MM.1S (cell line): ENCODE measurements around the gene PEAK1.
A peak's percentile ranks its signal among the peaks of the same experiment; 100 is the strongest.

Source experiments
- DNase-seq: peaks from one replicate; pipeline ENCODE4 v3.0.0-alpha.2; 2015
- H2AFZ ChIP-seq: fragments of 300-600 bp; sonication (generic); 2 replicates; pipeline ENCODE4 v1.6.0; 2016; ENCODE audit warnings: antibody characterized with exemption, low read length
- H3F3A ChIP-seq: fragments of 300-600 bp; sonication (generic); 2 replicates; pipeline ENCODE4 v1.6.1; 2016; ENCODE audit warnings: mild to moderate bottlenecking, antibody characterized with exemption, low read length, moderate library complexity, mixed read lengths; ENCODE audit not compliant: insufficient read depth
- H3K27ac ChIP-seq: fragments of 300-600 bp; sonication (generic); 2 replicates; pipeline ENCODE4 v1.5.1; 2016; ENCODE audit warnings: mild to moderate bottlenecking, low read length
- H3K27me3 ChIP-seq: fragments of 300-600 bp; sonication (generic); replicated peaks from 2 replicates; pipeline ENCODE4 v1.6.0; 2016; ENCODE audit warnings: low read length; ENCODE audit not compliant: insufficient read depth
- H3K36me3 ChIP-seq: fragments of 300-600 bp; sonication (generic); replicated peaks from 2 replicates; pipeline ENCODE4 v1.6.1; 2016; ENCODE audit warnings: mild to moderate bottlenecking, low read length, mixed read lengths; ENCODE audit not compliant: insufficient read depth
- H3K4me1 ChIP-seq: fragments of 300-600 bp; sonication (generic); 2 replicates; pipeline ENCODE4 v1.6.1; 2016; ENCODE audit warnings: low read length, mixed read lengths
- H3K4me2 ChIP-seq: fragments of 300-600 bp; sonication (generic); 2 replicates; pipeline ENCODE4 v1.6.0; 2016; ENCODE audit warnings: low read depth, low read length
- H3K4me3 ChIP-seq: fragments of 300-600 bp; sonication (generic); 2 replicates; pipeline ENCODE4 v1.5.1; 2016; ENCODE audit warnings: low read length, mixed read lengths
- H3K79me2 ChIP-seq: fragments of 300-600 bp; sonication (generic); 2 replicates; pipeline ENCODE4 v1.6.1; 2016; ENCODE audit warnings: mixed run types, low read length, mixed read lengths
- H3K9ac ChIP-seq: fragments of 300-600 bp; sonication (generic); 2 replicates; pipeline ENCODE4 v1.6.1; 2016; ENCODE audit warnings: low read length, mixed read lengths
- H3K9me2 ChIP-seq: fragments of 300-600 bp; sonication (generic); replicated peaks from 2 replicates; pipeline ENCODE4 v1.6.1; 2016; ENCODE audit warnings: mild to moderate bottlenecking, low read length, mixed read lengths; ENCODE audit not compliant: insufficient read depth
- H3K9me3 ChIP-seq: fragments of 300-600 bp; sonication (generic); replicated peaks from 2 replicates; pipeline ENCODE4 v1.6.1; 2016; ENCODE audit warnings: mild to moderate bottlenecking, low read length, mixed read lengths; ENCODE audit not compliant: insufficient read depth
- H4K20me1 ChIP-seq: fragments of 300-600 bp; sonication (generic); 2 replicates; pipeline ENCODE4 v1.6.1; 2016; ENCODE audit warnings: mild to moderate bottlenecking, low read length, moderate library complexity, mixed read lengths; ENCODE audit not compliant: insufficient read depth
- EZH2 ChIP-seq: fragments of 300-600 bp; sonication (generic); optimal IDR thresholded peaks from 2 replicates; pipeline ENCODE3; 2017; ENCODE audit warnings: low read depth, mild to moderate bottlenecking, antibody characterized with exemption, low read length, mixed read lengths
- EZH2phosphoT487 ChIP-seq: fragments of 300-600 bp; sonication (generic); IDR thresholded peaks from 2 replicates; pipeline ENCODE4 v1.6.1; 2018; ENCODE audit warnings: antibody characterized with exemption, low read length
- TF ChIP-seq, protein P1 (sequence below): fragments of 300-600 bp; sonication (generic); IDR thresholded peaks from 2 replicates; pipeline ENCODE4 v1.5.1; 2016; ENCODE audit warnings: antibody characterized with exemption, low read length, mixed read lengths

Gene PEAK1

DNA sequence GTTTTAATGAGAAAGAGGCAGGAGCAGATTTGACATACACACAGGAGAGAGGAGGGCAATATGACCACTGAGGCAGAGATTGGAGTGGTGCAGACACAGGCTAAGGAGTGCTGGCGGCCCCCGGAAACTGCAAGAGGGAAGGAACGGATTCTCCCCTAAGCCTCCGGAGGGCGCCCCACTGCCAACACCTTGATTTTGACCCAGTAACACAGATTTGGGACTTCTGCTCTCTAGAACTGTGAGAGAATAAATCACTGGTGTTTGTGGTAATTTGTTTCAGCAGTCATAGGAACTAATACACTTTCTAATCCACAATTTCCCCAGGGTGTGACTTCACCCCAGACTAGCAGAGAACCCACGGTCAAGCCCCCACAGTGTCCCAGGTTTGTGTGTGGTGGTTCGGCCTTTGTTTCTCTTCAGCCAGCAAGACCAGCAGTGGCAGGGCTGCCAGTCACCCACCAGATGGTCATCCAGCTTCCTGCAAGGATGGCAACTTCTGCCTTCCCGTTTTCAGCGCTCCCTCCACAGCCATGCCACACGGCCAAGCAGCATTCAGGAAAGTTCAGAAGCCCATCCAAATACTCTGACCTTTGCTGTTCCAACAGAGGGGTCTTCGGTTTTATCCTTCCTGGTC lies 325.4 kb downstream of the PEAK1 start:
- no peaks in the 10 kb centered on the region for H3K27me3 ChIP-seq
- no peaks in the 10 kb centered on the region for H3K9me2 ChIP-seq
- no peak for DNase-seq
- no peak overlapping the region for H3K27ac ChIP-seq
- no peak overlapping the region for H3K4me3 ChIP-seq
- no peaks in the 10 kb centered on the region for H3K79me2 ChIP-seq
- H3K4me2 ChIP-seq, result no peak overlapping the region
- H3K4me1 ChIP-seq, result no peaks in the 10 kb centered on the region
- no peak overlapping the region for H3K9ac ChIP-seq
- H3K9me3 ChIP-seq, result no peaks in the 10 kb centered on the region
- no peak overlapping the region for H2AFZ ChIP-seq
- no peaks in the 10 kb centered on the region for H3K36me3 ChIP-seq
- no peaks in the 10 kb centered on the region for H4K20me1 ChIP-seq
- no peaks in the 10 kb centered on the region for H3F3A ChIP-seq
- TF ChIP-seq, protein P1, sequence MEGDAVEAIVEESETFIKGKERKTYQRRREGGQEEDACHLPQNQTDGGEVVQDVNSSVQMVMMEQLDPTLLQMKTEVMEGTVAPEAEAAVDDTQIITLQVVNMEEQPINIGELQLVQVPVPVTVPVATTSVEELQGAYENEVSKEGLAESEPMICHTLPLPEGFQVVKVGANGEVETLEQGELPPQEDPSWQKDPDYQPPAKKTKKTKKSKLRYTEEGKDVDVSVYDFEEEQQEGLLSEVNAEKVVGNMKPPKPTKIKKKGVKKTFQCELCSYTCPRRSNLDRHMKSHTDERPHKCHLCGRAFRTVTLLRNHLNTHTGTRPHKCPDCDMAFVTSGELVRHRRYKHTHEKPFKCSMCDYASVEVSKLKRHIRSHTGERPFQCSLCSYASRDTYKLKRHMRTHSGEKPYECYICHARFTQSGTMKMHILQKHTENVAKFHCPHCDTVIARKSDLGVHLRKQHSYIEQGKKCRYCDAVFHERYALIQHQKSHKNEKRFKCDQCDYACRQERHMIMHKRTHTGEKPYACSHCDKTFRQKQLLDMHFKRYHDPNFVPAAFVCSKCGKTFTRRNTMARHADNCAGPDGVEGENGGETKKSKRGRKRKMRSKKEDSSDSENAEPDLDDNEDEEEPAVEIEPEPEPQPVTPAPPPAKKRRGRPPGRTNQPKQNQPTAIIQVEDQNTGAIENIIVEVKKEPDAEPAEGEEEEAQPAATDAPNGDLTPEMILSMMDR, result peak; percentile 25; the same call in 1 of the 2 replicates
- TF ChIP-seq EZH2, result no peak

DNA sequence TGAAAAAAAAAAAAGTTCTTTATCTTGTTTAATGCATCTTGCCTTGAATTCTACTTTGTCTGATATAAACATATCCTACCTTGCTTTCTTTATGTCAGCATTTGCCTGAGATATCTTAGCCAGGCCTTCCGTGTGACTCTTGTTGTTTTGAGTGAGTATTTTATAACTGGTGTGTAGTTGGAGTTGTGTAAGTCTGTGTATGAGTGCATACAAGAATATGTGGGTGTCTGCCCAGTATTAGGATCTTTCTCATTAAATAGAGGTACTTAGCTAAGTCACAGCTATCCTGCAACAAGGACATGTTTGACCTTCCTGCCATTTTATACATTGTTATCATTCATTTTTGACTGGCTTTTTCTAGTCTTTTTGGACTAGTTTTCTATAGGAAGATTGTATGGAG lies 326.5 kb downstream of the PEAK1 start:
- Histone ChIP-seq H3K79me2 (no peaks in the 10 kb centered on the region), H3K27me3 (no peaks in the 10 kb centered on the region), H3K9me3 (no peaks in the 10 kb centered on the region), H2AFZ (no peak overlapping the region), H3K4me3 (no peak overlapping the region), H3K4me2 (no peak overlapping the region), H3K36me3 (no peaks in the 10 kb centered on the region), H3K9ac (no peak overlapping the region), H4K20me1 (no peaks in the 10 kb centered on the region), H3F3A (no peaks in the 10 kb centered on the region), H3K4me1 (no peaks in the 10 kb centered on the region), H3K9me2 (no peaks in the 10 kb centered on the region), H3K27ac (no peak overlapping the region)
- DNase-seq, result no peak
- TF ChIP-seq EZH2phosphoT487, result no peak
- TF ChIP-seq, protein P1, result no peak
- TF ChIP-seq EZH2, result no peak

DNA sequence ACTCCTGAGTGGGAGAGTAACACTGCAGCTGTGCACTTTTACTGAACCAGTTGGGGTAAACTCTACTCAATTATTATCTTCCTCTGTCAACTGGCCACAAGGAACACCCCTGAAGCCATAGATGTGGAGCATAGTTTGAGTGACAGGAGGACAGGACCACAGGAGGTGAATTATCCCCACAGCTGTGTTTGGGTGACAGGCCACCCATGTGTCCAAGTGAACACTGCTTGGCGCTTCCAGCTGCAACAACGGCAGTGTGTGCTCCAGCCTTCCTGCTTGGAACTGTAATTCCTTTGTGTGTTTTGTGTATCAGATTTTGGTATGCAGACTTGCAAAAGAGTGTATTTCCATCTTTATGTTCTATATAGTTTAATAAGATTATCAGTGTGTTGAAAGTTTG lies 328.8 kb downstream of the PEAK1 start:
- H3K79me2 ChIP-seq, result no peaks in the 10 kb centered on the region
- no peaks in the 10 kb centered on the region for H4K20me1 ChIP-seq
- H3K9me2 ChIP-seq, result no peaks in the 10 kb centered on the region
- no peak overlapping the region for H3K4me3 ChIP-seq
- H3K9me3 ChIP-seq, result no peaks in the 10 kb centered on the region
- H3K4me2 ChIP-seq, result no peak overlapping the region
- no peak overlapping the region for H3K27ac ChIP-seq
- no peaks in the 10 kb centered on the region for H3F3A ChIP-seq
- no peaks in the 10 kb centered on the region for H3K36me3 ChIP-seq
- H3K27me3 ChIP-seq, result no peaks in the 10 kb centered on the region
- H2AFZ ChIP-seq, result no peak overlapping the region
- no peaks in the 10 kb centered on the region for H3K4me1 ChIP-seq
- no peak overlapping the region for H3K9ac ChIP-seq
- TF ChIP-seq EZH2, result no peak
- no peak for TF ChIP-seq EZH2phosphoT487
- TF ChIP-seq, protein P1, result no peak
- no peak for DNase-seq
